ENCODE data around the gene ANKDD1B.

Gene ANKDD1B

DNA sequence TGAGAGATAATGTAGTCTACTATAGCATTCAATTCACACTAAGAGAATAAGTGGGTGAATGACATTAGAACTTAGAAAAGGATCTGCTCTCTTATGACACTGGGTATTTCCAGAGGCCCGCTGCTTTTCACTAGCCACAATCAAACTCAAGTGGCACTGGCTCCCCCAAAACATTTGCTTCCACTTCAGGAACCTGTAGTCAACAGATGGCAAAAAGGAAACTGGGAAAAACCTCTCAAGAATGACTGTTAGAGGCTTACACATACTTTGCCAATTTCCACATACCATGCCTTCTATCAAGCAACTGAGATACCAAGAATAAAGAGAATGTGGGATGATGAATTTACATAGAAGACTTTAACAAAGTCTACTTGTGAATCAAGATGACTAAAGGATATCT, 94.8 kb downstream of the ANKDD1B start:
- no peak for DNase-seq (ENCODE audit: low read depth)

- DNase-seq (ENCODE audit: low read depth): no peak
Measured at GRCh38 chr5:75706775-75707174, 95.5 kb downstream of the ANKDD1B start.

GRCh38 chr5:75707911-75708509, 96.8 kb downstream of the ANKDD1B start:
- DNase-seq (ENCODE audit: low read depth): no peak

GRCh38 chr5:75710637-75711036, 99.4 kb downstream of the ANKDD1B start:
- DNase-seq (ENCODE audit: low read depth): no peak

DNA sequence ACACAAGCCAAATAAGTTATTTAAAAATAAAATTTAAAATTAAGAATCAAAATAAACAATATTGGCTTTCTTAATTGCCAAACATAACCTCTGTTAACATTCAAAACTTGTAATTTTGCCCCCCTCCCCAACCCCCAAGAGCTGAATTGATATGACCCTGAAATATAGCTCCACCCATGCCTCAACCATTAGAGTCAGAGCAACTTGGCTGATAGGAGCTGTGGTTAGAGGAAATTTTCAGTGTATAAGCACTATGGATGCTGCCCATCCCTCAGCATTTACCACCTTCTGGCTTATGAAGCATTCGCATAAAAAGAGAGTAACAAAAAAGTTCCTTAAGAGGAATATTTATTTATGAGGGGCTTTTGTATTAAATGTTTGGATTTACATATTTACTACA, 99.9 kb downstream of the ANKDD1B start:
- DNase-seq (ENCODE audit: low read depth): no peak

DNA sequence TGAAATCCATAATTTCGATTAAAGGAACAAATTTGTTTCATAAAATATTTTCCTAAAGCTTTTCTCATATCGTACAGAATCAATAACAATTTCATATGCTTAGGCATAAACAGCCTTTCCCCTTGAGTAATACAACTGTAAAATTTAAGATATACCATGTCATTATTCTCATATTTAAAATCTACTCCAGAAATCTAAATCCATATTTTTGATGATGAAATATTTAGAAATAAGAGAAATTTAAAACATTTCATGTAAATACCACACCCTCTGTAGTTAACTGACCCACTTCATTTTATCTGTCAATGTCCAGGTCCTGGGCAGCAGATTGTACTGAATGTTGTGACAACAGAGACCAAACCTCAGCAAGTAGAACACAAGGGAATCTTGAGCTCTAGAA, 100.8 kb downstream of the ANKDD1B start:
- DNase-seq (ENCODE audit: low read depth): no peak

DNA sequence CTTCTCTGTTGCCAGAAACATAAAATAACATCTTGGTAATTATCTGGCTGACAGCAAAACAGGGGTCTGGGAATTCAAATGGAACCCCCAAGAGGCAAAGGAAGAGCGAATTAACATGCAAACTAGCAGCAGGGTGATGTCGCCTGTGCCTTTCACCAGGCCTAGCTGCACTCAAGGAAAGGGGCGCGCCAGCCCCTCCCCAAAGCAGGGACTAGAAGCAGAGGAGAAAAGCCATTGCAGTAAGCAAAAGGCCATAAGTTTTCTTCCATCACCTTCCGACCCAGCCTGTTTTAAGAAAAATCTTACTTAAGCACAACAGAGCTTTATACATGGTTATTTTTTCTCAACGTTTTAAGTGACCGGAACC, 105.4 kb downstream of the ANKDD1B start:
- DNase-seq (ENCODE audit: low read depth): no peak

DNA sequence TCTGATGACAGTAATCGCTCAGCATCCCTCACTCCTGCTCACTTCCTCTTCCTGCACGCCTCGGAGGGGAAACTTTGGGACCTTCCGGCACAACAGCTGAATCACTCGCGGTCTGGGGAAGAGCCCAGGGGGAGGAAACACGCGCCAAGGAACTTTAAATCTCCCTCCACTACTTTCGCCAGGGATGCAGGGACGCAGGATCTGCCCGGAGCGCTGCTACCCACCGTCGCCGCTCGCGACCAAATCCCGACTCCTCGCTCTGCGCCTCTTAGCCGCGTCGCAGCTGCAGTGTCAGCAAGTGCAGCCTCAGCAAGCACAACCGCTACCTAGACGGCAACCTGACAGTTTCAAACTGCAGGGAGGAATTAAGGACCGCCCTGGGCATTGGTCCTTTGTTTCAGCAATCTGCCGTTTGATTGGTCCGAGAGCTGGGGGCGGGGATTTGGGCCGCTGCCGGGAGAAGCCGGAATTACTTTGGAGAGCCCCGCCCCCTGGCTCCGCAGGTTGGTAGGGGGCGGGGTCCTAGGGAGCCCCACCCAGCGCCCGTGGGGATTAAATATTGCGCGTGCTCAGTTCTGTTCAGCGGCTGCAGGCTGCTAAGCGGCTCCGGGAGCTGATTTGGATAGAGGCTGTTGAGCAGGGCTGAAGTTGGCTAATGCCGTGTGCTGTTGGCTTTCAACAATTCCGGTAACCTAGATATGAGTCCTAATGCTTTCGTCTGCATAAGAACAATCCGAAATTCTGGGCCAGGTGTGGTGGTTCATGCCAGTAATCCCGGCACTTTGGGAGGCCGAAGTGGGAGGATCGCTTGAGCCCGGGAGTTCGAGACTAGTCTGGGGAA, 106.0 kb downstream of the ANKDD1B start, which contains the start of gene POC5:
Gene POC5, minus strand, starts transcription at position 356 of the 841 bp plus-strand sequence. CDS start 4,500 bp downstream, outside the sequence.
- peak; percentile 97 for DNase-seq (ENCODE audit: low read depth)

GRCh38 chr5:75720882-75721281, 109.6 kb downstream of the ANKDD1B start:
- no peak for DNase-seq (ENCODE audit: low read depth)
